ENCODE results near the gene IPP.

GRCh38 chr1:45687754-45688740, 62.4 kb downstream of the IPP start, which contains the start of gene TMEM69:
- TF ChIP-seq POLR2A (IDR thresholded peaks at IDR 0.05; ENCODE audit: low read depth, low read length) (peak; percentile 54), POLR2AphosphoS5 (IDR thresholded peaks at IDR 0.05; ENCODE audit: low read depth, low read length) (peak; percentile 71), TAF1 (IDR thresholded peaks at IDR 0.05; ENCODE audit: borderline replicate concordance, low read depth, low read length) (peak; percentile 98)

Measured in GM12892 (cell line).